GM23248 (cell line): ENCODE measurements around the gene DENND10. TPM values are rescaled to one million over a fixed set of nuclear protein-coding genes. Genes with fewer than 3 reads are reported as not detected.
A peak's percentile ranks its signal among the peaks of the same experiment; 100 is the strongest.

ENCODE experiments used
- DNase-seq: peaks from one replicate; pipeline ENCODE4 v3.0.0-alpha.2; 2015
- H2AFZ ChIP-seq: fragments of 200-600 bp; sonication (generic); 2 replicates; pipeline ENCODE4 v1.6.1; 2016; ENCODE audit warnings: antibody characterized with exemption
- H3F3A ChIP-seq: fragments of 200-600 bp; sonication (generic); 2 replicates; pipeline ENCODE4 v1.6.1; 2016; ENCODE audit warnings: mild to moderate bottlenecking, antibody characterized with exemption, mixed run types; ENCODE audit not compliant: insufficient read depth
- H3K27ac ChIP-seq: fragments of 200-600 bp; sonication (generic); 2 replicates; pipeline ENCODE4 v1.5.1; 2016; ENCODE audit warnings: mild to moderate bottlenecking
- H3K27me3 ChIP-seq: fragments of 200-600 bp; sonication (generic); replicated peaks from 2 replicates; pipeline ENCODE4 v1.6.1; 2016; ENCODE audit warnings: mild to moderate bottlenecking; ENCODE audit not compliant: insufficient read depth
- H3K36me3 ChIP-seq: fragments of 200-600 bp; sonication (generic); 2 replicates; pipeline ENCODE4 v1.6.1; 2016; ENCODE audit warnings: low read depth, mild to moderate bottlenecking
- H3K4me1 ChIP-seq: fragments of 200-600 bp; sonication (generic); 2 replicates; pipeline ENCODE4 v1.6.1; 2016; ENCODE audit warnings: mild to moderate bottlenecking; ENCODE audit not compliant: insufficient read depth
- H3K4me2 ChIP-seq: fragments of 200-600 bp; sonication (generic); one replicate; pipeline ENCODE4 v1.6.1; 2016; ENCODE audit warnings: mild to moderate bottlenecking; ENCODE audit not compliant: unreplicated experiment
- H3K4me3 ChIP-seq: fragments of 200-600 bp; sonication (generic); 2 replicates; pipeline ENCODE4 v1.5.1; 2016; ENCODE audit warnings: mild to moderate bottlenecking
- H3K79me2 ChIP-seq: fragments of 200-600 bp; sonication (generic); 2 replicates; pipeline ENCODE4 v1.6.1; 2016; ENCODE audit warnings: mild to moderate bottlenecking; ENCODE audit not compliant: insufficient read depth
- H3K9ac ChIP-seq: fragments of 200-600 bp; sonication (generic); 2 replicates; pipeline ENCODE4 v1.6.1; 2016; ENCODE audit warnings: mild to moderate bottlenecking
- H3K9me2 ChIP-seq: fragments of 200-600 bp; sonication (generic); 2 replicates; pipeline ENCODE4 v1.6.1; 2016; ENCODE audit warnings: mixed run types, mild to moderate bottlenecking, moderate library complexity; ENCODE audit not compliant: insufficient read depth
- H3K9me3 ChIP-seq: fragments of 200-600 bp; sonication (generic); one replicate; pipeline ENCODE4 v1.6.1; 2017; ENCODE audit warnings: low read depth
- H4K20me1 ChIP-seq: fragments of 200-600 bp; sonication (generic); 2 replicates; pipeline ENCODE4 v1.6.0; 2016; ENCODE audit not compliant: insufficient read depth
- EZH2 ChIP-seq: fragments of 200-600 bp; sonication (generic); IDR thresholded peaks from 2 replicates; pipeline ENCODE4 v1.6.1; 2018; ENCODE audit warnings: antibody characterized with exemption, mild to moderate bottlenecking; ENCODE audit not compliant: insufficient read depth, poor library complexity, severe bottlenecking
- EZH2phosphoT487 ChIP-seq: fragments of 200-600 bp; sonication (generic); IDR thresholded peaks from 2 replicates; pipeline ENCODE4 v1.6.1; 2018; ENCODE audit warnings: antibody characterized with exemption, moderate library complexity, mild to moderate bottlenecking, low read depth; ENCODE audit not compliant: insufficient read depth
- WGBS, 2 experiments: methylation state at CpG; one replicate each; pipeline ENCODE4 v1.1.6; 2015 to 2017; ENCODE audit warnings: low lambda C conversion rate in 2 of 2, low coverage in 1 of 2; ENCODE audit errors: missing lambda C conversion rate in 2 of 2; 5-methylcytosine and 5-hydroxymethylcytosine counted together
- in situ Hi-C: fragments of 300-500 bp; cut with MboI; formaldehyde crosslinking; loops from 2 replicates; pipeline ENCODE4 v1.15.0; 2020
- polyA plus RNA-seq: library from polyadenylated mRNA; unstranded; fragments of >200 nt; fragmentation: Nextera tagmentation; extraction: Ambion mirVana; gene quantifications from 2 replicates; pipeline ENCODE4 v1.2.1, GENCODE V29; 2016
- total RNA-seq: library from RNA; depleted of rRNA; stranded (reverse); fragments of >200 nt; shearing (Covaris generic); gene quantifications from 2 replicates; pipeline ENCODE4 v1.2.3, GENCODE V29; 2014; rRNA removed

DENND10 gene
- total RNA-seq (76.1 and 91.3 TPM in 2 replicates), polyA plus RNA-seq (77.9 and 82.9 TPM in 2 replicates)

DNA sequence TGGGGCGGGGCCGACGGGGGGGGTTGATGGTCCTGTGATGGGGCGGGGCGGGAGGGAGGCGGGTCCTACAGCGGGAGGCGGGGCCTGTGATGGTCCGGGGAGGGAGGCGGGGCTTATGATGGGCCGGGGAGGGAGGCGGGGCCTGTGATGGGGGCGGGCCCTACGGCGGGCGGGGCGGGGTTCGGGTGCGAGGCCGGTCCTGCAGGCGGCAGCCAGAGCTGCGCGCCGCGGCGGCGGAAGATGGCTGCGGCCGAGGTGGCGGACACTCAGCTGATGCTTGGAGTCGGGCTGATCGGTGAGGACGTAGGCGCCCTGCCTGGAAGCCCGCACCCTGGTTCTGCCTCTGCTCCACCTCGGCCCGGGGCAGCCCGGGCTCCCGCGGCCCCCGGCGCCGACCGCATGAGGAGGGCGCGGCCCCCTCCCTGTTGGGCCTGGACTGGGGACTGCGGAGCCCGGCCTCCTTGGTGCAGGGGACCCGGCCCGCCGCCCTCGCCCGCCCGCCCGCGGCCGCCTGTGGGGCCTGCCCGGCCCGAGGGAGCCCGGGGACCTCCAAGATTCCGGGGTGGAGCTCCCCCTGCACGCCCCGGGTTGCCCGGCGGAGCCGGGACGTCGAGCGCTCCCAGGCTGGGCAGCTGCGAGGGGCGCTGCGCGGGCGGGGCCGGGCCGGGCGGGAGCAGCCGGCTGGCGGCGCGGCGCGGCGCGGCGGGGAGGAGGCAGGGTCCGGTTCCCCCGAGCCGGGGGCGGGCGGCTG lies at the start of gene DENND10:
Gene DENND10 (plus strand): TSS at position 211 of the 751 bp plus-strand sequence. CDS start 30 bp downstream, at position 241.
- Histone ChIP-seq H3K79me2 (peaks cover 36% of the 10 kb centered on the region), H2AFZ (peak within 1 kb of the TSS; percentile 59), H3K9me3 (no peaks in the 10 kb centered on the region), H3K4me2 (peak within 1 kb of the TSS; percentile 84), H3K27ac (peak within 1 kb of the TSS; percentile 43), H3K4me1 (peaks cover 23% of the 10 kb centered on the region), H3K27me3 (no peaks in the 10 kb centered on the region), H3F3A (peaks cover 7% of the 10 kb centered on the region; the same call in 1 of the 2 replicates), H3K36me3 (peaks cover 9% of the 10 kb centered on the region; the same call in 1 of the 2 replicates), H3K9me2 (no peaks in the 10 kb centered on the region), H3K4me3 (peak within 1 kb of the TSS; percentile 85), H3K9ac (peak within 1 kb of the TSS; percentile 85), H4K20me1 (no peaks in the 10 kb centered on the region)
- in situ Hi-C loops = no loop called here
- TF ChIP-seq EZH2phosphoT487 = no peak
- TF ChIP-seq EZH2 = no peak
- peak; percentile 93 for DNase-seq
- WGBS, 2 experiments = 2 to 3% methylated on average over 17 to 46 of the region's 91 CpGs

GRCh38 chr10:119055472-119055871 lies 48.4 kb upstream of the DENND10 start:
- no peak overlapping the region for H3K27ac ChIP-seq
- no peak overlapping the region for H3K9ac ChIP-seq
- no peaks in the 10 kb centered on the region for H3K9me2 ChIP-seq
- peaks cover 100% of the 10 kb centered on the region for H3K79me2 ChIP-seq
- no peak overlapping the region for H3K4me2 ChIP-seq
- no peaks in the 10 kb centered on the region for H3K27me3 ChIP-seq
- peaks cover 90% of the 10 kb centered on the region for H3K36me3 ChIP-seq
- H3F3A ChIP-seq = peaks cover 53% of the 10 kb centered on the region
- in situ Hi-C loops = no loop called here
- 100% methylated on average over 1 of the region's 1 CpG for WGBS, 2 experiments
- H3K4me1 ChIP-seq = no peaks in the 10 kb centered on the region
- H2AFZ ChIP-seq = no peak overlapping the region
- H4K20me1 ChIP-seq = 0 out of 2 replicates have a peak, but pooled peaks cover 11% of the 10 kb centered on the region
- H3K4me3 ChIP-seq = no peak overlapping the region
- no peak for DNase-seq
- H3K9me3 ChIP-seq = no peaks in the 10 kb centered on the region
- no peak for TF ChIP-seq EZH2phosphoT487
- no peak for TF ChIP-seq EZH2

GRCh38 chr10:119058010-119058409 lies 45.9 kb upstream of the DENND10 start:
- Histone ChIP-seq H3K36me3 (peaks cover 88% of the 10 kb centered on the region), H2AFZ (no peak overlapping the region), H4K20me1 (peaks cover 13% of the 10 kb centered on the region; the same call in 1 of the 2 replicates), H3K9me2 (no peaks in the 10 kb centered on the region), H3K27ac (no peak overlapping the region), H3K9ac (no peak overlapping the region), H3K27me3 (no peaks in the 10 kb centered on the region), H3K9me3 (no peaks in the 10 kb centered on the region), H3F3A (peaks cover 56% of the 10 kb centered on the region), H3K79me2 (peaks cover 100% of the 10 kb centered on the region), H3K4me1 (no peaks in the 10 kb centered on the region), H3K4me3 (no peak overlapping the region), H3K4me2 (no peak overlapping the region)
- no peak for TF ChIP-seq EZH2
- TF ChIP-seq EZH2phosphoT487 = no peak
- DNase-seq = no peak
- in situ Hi-C loops = no loop called here
- 80 to 82% methylated on average over 11 of the region's 11 CpGs for WGBS, 2 experiments

- Histone ChIP-seq H3K4me3 (no peak overlapping the region), H3K27me3 (no peaks in the 10 kb centered on the region), H3K9ac (no peak overlapping the region), H3K79me2 (peaks cover 100% of the 10 kb centered on the region), H3K9me2 (no peaks in the 10 kb centered on the region), H2AFZ (no peak overlapping the region), H4K20me1 (peaks cover 13% of the 10 kb centered on the region; the same call in 1 of the 2 replicates), H3K27ac (no peak overlapping the region), H3K36me3 (peaks cover 94% of the 10 kb centered on the region), H3F3A (peaks cover 67% of the 10 kb centered on the region), H3K4me1 (no peaks in the 10 kb centered on the region), H3K9me3 (no peaks in the 10 kb centered on the region), H3K4me2 (no peak overlapping the region)
- in situ Hi-C loops = no loop called here
- no peak for DNase-seq
- 97% methylated on average over 4 of the region's 4 CpGs for WGBS, 2 experiments
- no peak for TF ChIP-seq EZH2phosphoT487
- TF ChIP-seq EZH2 = no peak
These were observed 44.4 kb upstream of the DENND10 start for GRCh38 chr10:119059557-119059956.
